Activated CD4-positive, alpha-beta T cell treated with anti-CD3 and anti-CD28 coated beads for 36 hours (primary cell): ENCODE data around the gene LY6G6F. TPM values are rescaled to one million over a fixed set of nuclear protein-coding genes. Genes with fewer than 3 reads are reported as not detected.

Experiments
- ATAC-seq: fragments of 200-7000 bp; cut with Tn5 transposase; one replicate; pipeline ENCODE4 v1.10.0; 2021; ENCODE audit warnings: mild to moderate bottlenecking, moderate library complexity
- CTCF ChIA-PET: fragments of 350-600 bp; sonication (Branson Sonifier 250); formaldehyde crosslinking; loops from one replicate; lab custom pipeline; 2021; ENCODE audit warnings: antibody characterized with exemption; lab: Charles Lee
- POLR2A ChIA-PET: fragments of 350-600 bp; sonication (Branson Sonifier 250); formaldehyde crosslinking; loops from one replicate; lab custom pipeline; 2021; ENCODE audit warnings: antibody characterized with exemption, inconsistent platforms; lab: Charles Lee
- DNase-seq: peaks from one replicate; pipeline ENCODE4 v3.0.0-alpha.2; 2020
- H3K27ac Mint-ChIP-seq: one replicate; pipeline ENCODE4 v1.8.0; 2021; ENCODE audit warnings: mixed read lengths
- H3K27me3 Mint-ChIP-seq: one replicate; pipeline ENCODE4 v1.8.0; 2021; ENCODE audit warnings: mixed read lengths
- H3K36me3 Mint-ChIP-seq: one replicate; pipeline ENCODE4 v1.8.0; 2021; ENCODE audit warnings: low read depth, mixed read lengths
- H3K4me1 Mint-ChIP-seq: one replicate; pipeline ENCODE4 v1.8.0; 2021; ENCODE audit warnings: mixed read lengths
- H3K4me3 Mint-ChIP-seq: one replicate; pipeline ENCODE4 v1.8.0; 2021; ENCODE audit warnings: mild to moderate bottlenecking, moderate library complexity, mixed read lengths
- H3K9me3 Mint-ChIP-seq: one replicate; pipeline ENCODE4 v1.8.0; 2021; ENCODE audit warnings: low read depth, mixed read lengths
- intact Hi-C, 2 experiments: fragments of 100-400 bp; cut with DNase I in 1 of 2; cut with micrococcal nuclease in 1 of 2; formaldehyde crosslinking; loops; one replicate each; pipeline versions ENCODE4 v1.14.2 to v1.15.1; 2022 to 2024; cut with DNase I, micrococcal nuclease
- microRNA-seq: library from miRNA; unstranded; fragments of <30 nt; microRNA quantifications from one replicate; pipeline ENCODE4 v1.2.0, GENCODE V29; 2021; ENCODE audit warnings: borderline replicate concordance
- total RNA-seq, 2 experiments: library from RNA; stranded (reverse); gene quantifications; one replicate each; pipeline ENCODE4 v1.2.3, GENCODE V29; 2021

LY6G6F gene
- total RNA-seq, 2 experiments from 2014 or later: not detected

GRCh38 chr6:31740397-31741223, 33.9 kb downstream of the LY6G6F start:
- no peak for DNase-seq
- Mint-ChIP-seq H3K4me1 (peaks cover 46% of the 10 kb centered on the region), H3K27ac (peak overlapping the region; percentile 86), H3K36me3 (peaks cover 53% of the 10 kb centered on the region), H3K27me3 (no peaks in the 10 kb centered on the region), H3K9me3 (no peaks in the 10 kb centered on the region), H3K4me3 (peak overlapping the region; percentile 86)
- ChIA-PET POLR2A (interaction anchor here (0.6 to 1.6 kb wide), 5 partner anchors 29 to 1105 kb away, joined by 3 to 7 read pairs (median 5); partner anchors contain the start of genes CSNK2B, GPANK1 and NEU1), CTCF (interaction anchor here (0.6 to 3.3 kb wide), 12 partner anchors 10 to 212 kb away, joined by 3 to 15 read pairs (median 3); partner anchors contain the start of gene ABHD16A)
- no peak for ATAC-seq
- intact Hi-C loops: no loop called here

GRCh38 chr6:31741815-31742214, 35.1 kb downstream of the LY6G6F start:
- ChIA-PET CTCF (interaction anchor here (0.6 to 1.6 kb wide), 4 partner anchors 12 to 38 kb away, joined by 3 to 5 read pairs (median 4); partner anchors contain the start of gene ABHD16A), POLR2A (interaction anchor here (0.6 to 0.7 kb wide), 2 partner anchors 65 to 728 kb away, joined by 3 to 4 read pairs; no protein-coding TSS in a partner anchor)
- no peak overlapping the region for H3K27ac Mint-ChIP-seq
- no peaks in the 10 kb centered on the region for H3K9me3 Mint-ChIP-seq
- ATAC-seq (no peak), DNase-seq (no peak)
- H3K36me3 Mint-ChIP-seq: peaks cover 53% of the 10 kb centered on the region
- H3K4me1 Mint-ChIP-seq: peaks cover 41% of the 10 kb centered on the region
- H3K27me3 Mint-ChIP-seq: no peaks in the 10 kb centered on the region
- intact Hi-C loops: no loop called here
- H3K4me3 Mint-ChIP-seq: peak overlapping the region; percentile 86

GRCh38 chr6:31742894-31743293, 36.2 kb downstream of the LY6G6F start:
- peaks cover 60% of the 10 kb centered on the region for H3K36me3 Mint-ChIP-seq
- no peak for ATAC-seq

GRCh38 chr6:31744422-31744821, 37.8 kb downstream of the LY6G6F start:
- H3K27ac Mint-ChIP-seq: no peak overlapping the region
- H3K9me3 Mint-ChIP-seq: no peaks in the 10 kb centered on the region
- H3K36me3 Mint-ChIP-seq: peaks cover 67% of the 10 kb centered on the region
- ChIA-PET POLR2A (no interaction called here), CTCF (no interaction called here)
- H3K4me1 Mint-ChIP-seq: peaks cover 15% of the 10 kb centered on the region
- ATAC-seq: no peak
- no peak for DNase-seq
- H3K27me3 Mint-ChIP-seq: no peaks in the 10 kb centered on the region
- intact Hi-C loops: no loop called here
- H3K4me3 Mint-ChIP-seq: no peak overlapping the region

More at GRCh38 chr6:31742894-31743293, 36.2 kb downstream of the LY6G6F start:
- Mint-ChIP-seq H3K27ac (no peak overlapping the region), H3K9me3 (no peaks in the 10 kb centered on the region), H3K4me3 (no peak overlapping the region), H3K27me3 (no peaks in the 10 kb centered on the region), H3K4me1 (peaks cover 31% of the 10 kb centered on the region)
- ChIA-PET CTCF (interaction anchor here (0.7 kb wide), 1 partner anchor 10 kb away, joined by 3 read pairs; no protein-coding TSS in a partner anchor), POLR2A (no interaction called here)
- DNase-seq: no peak
- intact Hi-C loops: no loop called here

GRCh38 chr6:31749301-31750036, 42.8 kb downstream of the LY6G6F start:
- ChIA-PET POLR2A (no interaction called here), CTCF (no interaction called here)
- peaks cover 35% of the 10 kb centered on the region for H3K36me3 Mint-ChIP-seq
- no peaks in the 10 kb centered on the region for H3K9me3 Mint-ChIP-seq
- H3K4me1 Mint-ChIP-seq: no peaks in the 10 kb centered on the region
- no peaks in the 10 kb centered on the region for H3K27me3 Mint-ChIP-seq
- DNase-seq (no peak), ATAC-seq (no peak)
- no peak overlapping the region for H3K27ac Mint-ChIP-seq
- no peak overlapping the region for H3K4me3 Mint-ChIP-seq
- intact Hi-C loops: no loop called here

- ATAC-seq (no peak), DNase-seq (no peak)
- no peak overlapping the region for H3K27ac Mint-ChIP-seq
- no peak overlapping the region for H3K4me3 Mint-ChIP-seq
- ChIA-PET POLR2A (no interaction called here), CTCF (interaction anchor here (1.1 kb wide), 2 partner anchors 10 to 25 kb away, joined by 3 read pairs; no protein-coding TSS in a partner anchor)
- intact Hi-C loops: no loop called here
- no peaks in the 10 kb centered on the region for H3K27me3 Mint-ChIP-seq
- H3K9me3 Mint-ChIP-seq: no peaks in the 10 kb centered on the region
- peaks cover 29% of the 10 kb centered on the region for H3K36me3 Mint-ChIP-seq
- H3K4me1 Mint-ChIP-seq: no peaks in the 10 kb centered on the region
Measured at GRCh38 chr6:31750411-31751022, 43.9 kb downstream of the LY6G6F start.

GRCh38 chr6:31752739-31753319, 46.2 kb downstream of the LY6G6F start:
- ChIA-PET POLR2A (interaction anchor here (1.0 kb wide), 1 partner anchor 15 kb away, joined by 4 read pairs; no protein-coding TSS in a partner anchor), CTCF (interaction anchor here (0.6 to 1.0 kb wide), 4 partner anchors 10 to 73 kb away, joined by 3 read pairs; no protein-coding TSS in a partner anchor)
- no peak for ATAC-seq
- Mint-ChIP-seq H3K4me3 (no peak overlapping the region), H3K36me3 (peaks cover 21% of the 10 kb centered on the region), H3K27me3 (no peaks in the 10 kb centered on the region), H3K4me1 (no peaks in the 10 kb centered on the region), H3K27ac (no peak overlapping the region), H3K9me3 (no peaks in the 10 kb centered on the region)
- intact Hi-C loops: no loop called here
- DNase-seq: no peak

- ATAC-seq (no peak), DNase-seq (no peak)
- ChIA-PET CTCF (interaction anchor here (0.8 to 1.8 kb wide), 3 partner anchors 10 to 28 kb away, joined by 3 to 5 read pairs (median 4); no protein-coding TSS in a partner anchor), POLR2A (no interaction called here)
- Mint-ChIP-seq H3K27me3 (no peaks in the 10 kb centered on the region), H3K27ac (no peak overlapping the region), H3K4me3 (no peak overlapping the region), H3K4me1 (no peaks in the 10 kb centered on the region), H3K36me3 (peaks cover 50% of the 10 kb centered on the region), H3K9me3 (no peaks in the 10 kb centered on the region)
- intact Hi-C loops: no loop called here
Measured at GRCh38 chr6:31758281-31758680, 51.6 kb downstream of the LY6G6F start.

Small RNA genes lying within 50 kb of the gene (microRNA-seq; reads per million reads assigned to microRNA genes)
- gene MIR4646: not detected

Other genes with a start within 250 kb of the LY6G6F start
- 10 to 100 TPM; 19.6 to 19.7 TPM for gene MICB, start 208.7 kb upstream of the LY6G6F start, total RNA-seq
- gene MCCD1, start 177.9 kb upstream of the LY6G6F start, total RNA-seq: not detected
- gene DDX39B, start 164.9 kb upstream of the LY6G6F start, total RNA-seq: 100 to 1,000 TPM; 517 to 569 TPM
- gene ATP6V1G2, start 160.3 kb upstream of the LY6G6F start, total RNA-seq: 1 to 10 TPM; 1.9 to 2.1 TPM
- gene NFKBIL1, start 159.3 kb upstream of the LY6G6F start, total RNA-seq: 10 to 100 TPM; 18.1 to 19.0 TPM
- gene LTA, start 134.6 kb upstream of the LY6G6F start, total RNA-seq: 100 to 1,000 TPM; 396 to 570 TPM
- 10 to 100 TPM; 82.3 to 93.3 TPM for gene TNF, start 131.3 kb upstream of the LY6G6F start, total RNA-seq
- gene LTB, start 124.4 kb upstream of the LY6G6F start, total RNA-seq: 10 to 100 TPM; 44.9 to 73.3 TPM
- 10 to 100 TPM in 1 of 2 experiments, 1 to 10 TPM in 1; 9.1 to 11.1 TPM for gene LST1, start 120.6 kb upstream of the LY6G6F start, total RNA-seq
- 1 to 10 TPM; 5.4 to 6.6 TPM for gene NCR3, start 113.9 kb upstream of the LY6G6F start, total RNA-seq
- 10 to 100 TPM; 89.2 to 96.1 TPM for gene AIF1, start 91.6 kb upstream of the LY6G6F start, total RNA-seq
- gene PRRC2A, start 86.2 kb upstream of the LY6G6F start, total RNA-seq: 100 to 1,000 TPM; 255 to 280 TPM
- 100 to 1,000 TPM; 334 to 339 TPM for gene BAG6, start 54.2 kb upstream of the LY6G6F start, total RNA-seq
- gene APOM, start 51.0 kb upstream of the LY6G6F start, total RNA-seq: 1 to 10 TPM; 3.4 to 4.0 TPM
- 10 to 100 TPM; 10.1 to 11.7 TPM for gene C6orf47, start 46.1 kb upstream of the LY6G6F start, total RNA-seq
- gene GPANK1, start 41.9 kb upstream of the LY6G6F start, total RNA-seq: 10 to 100 TPM; 35.2 to 42.8 TPM
- gene CSNK2B, start 40.8 kb upstream of the LY6G6F start, total RNA-seq: 100 to 1,000 TPM; 239 to 346 TPM
- 10 to 100 TPM; 11.3 to 15.5 TPM for gene LY6G5B, start 36.9 kb upstream of the LY6G6F start, total RNA-seq
- 1 to 10 TPM; 1.2 to 1.5 TPM for gene LY6G5C, start 25.8 kb upstream of the LY6G6F start, total RNA-seq
- 10 to 100 TPM; 20.9 to 25.1 TPM for gene ABHD16A, start 3.5 kb upstream of the LY6G6F start, total RNA-seq
- gene LY6G6D, start 8.5 kb downstream of the LY6G6F start, total RNA-seq: not detected
- gene LY6G6C, start 14.9 kb downstream of the LY6G6F start, total RNA-seq: not detected
- not detected for gene MPIG6B, start 16.5 kb downstream of the LY6G6F start, total RNA-seq
- gene DDAH2, start 22.4 kb downstream of the LY6G6F start, total RNA-seq: 1 to 10 TPM; 4.4 to 5.6 TPM
- 100 to 1,000 TPM; 357 to 438 TPM for gene CLIC1, start 29.7 kb downstream of the LY6G6F start, total RNA-seq
- 100 to 1,000 TPM in 1 of 2 experiments, 10 to 100 TPM in 1; 92.1 to 126 TPM for gene MSH5, start 33.1 kb downstream of the LY6G6F start, total RNA-seq
- gene SAPCD1, start 55.8 kb downstream of the LY6G6F start, total RNA-seq: 10 to 100 TPM; 12.2 to 13.2 TPM
- 1 to 10 TPM; 1.4 to 1.5 TPM for gene VWA7, start 70.5 kb downstream of the LY6G6F start, total RNA-seq
- 100 to 1,000 TPM; 147 to 169 TPM for gene VARS1, start 88.9 kb downstream of the LY6G6F start, total RNA-seq
- gene LSM2, start 100.1 kb downstream of the LY6G6F start, total RNA-seq: 100 to 1,000 TPM; 112 to 124 TPM
- gene HSPA1L, start 108.4 kb downstream of the LY6G6F start, total RNA-seq: 1 to 10 TPM; 1.9 to 2.2 TPM
- 10 to 100 TPM; 56.1 to 64.7 TPM for gene HSPA1A, start 108.7 kb downstream of the LY6G6F start, total RNA-seq
- gene HSPA1B, start 120.9 kb downstream of the LY6G6F start, total RNA-seq: 10 to 100 TPM; 54.6 to 61.1 TPM
- gene NEU1, start 156.0 kb downstream of the LY6G6F start, total RNA-seq: 10 to 100 TPM; 11.6 to 11.8 TPM
- gene SLC44A4, start 172.1 kb downstream of the LY6G6F start, total RNA-seq: under 1 TPM; 0.19 to 0.27 TPM
- 10 to 100 TPM; 50.1 to 60.4 TPM for gene EHMT2, start 190.8 kb downstream of the LY6G6F start, total RNA-seq
- gene ZBTB12, start 195.2 kb downstream of the LY6G6F start, total RNA-seq: 1 to 10 TPM; 1.9 to 2.4 TPM
- 1 to 10 TPM in 1 of 2 experiments, under 1 TPM in 1; 0.96 to 1.5 TPM for gene C2, start 220.9 kb downstream of the LY6G6F start, total RNA-seq
- under 1 TPM; 0.69 to 0.96 TPM for gene CFB, start 239.2 kb downstream of the LY6G6F start, total RNA-seq